GM18526 (cell line): Measurements from ENCODE around the gene FPGS.

Experiments
- POLR2A ChIP-seq: IDR thresholded peaks from 3 replicates; pipeline ENCODE4 v1.6.1; 2011; ENCODE audit not compliant: insufficient read length; ENCODE audit errors: extremely low read depth

Gene FPGS

GRCh38 chr9:127802576-127803443 is at the start of gene FPGS:
Gene FPGS (plus strand): TSS chr9:127802882. CDS start chr9:127802925, 43 bp downstream.
- TF ChIP-seq POLR2A: peak; percentile 92

- no peak for TF ChIP-seq POLR2A
Measured at GRCh38 chr9:127753148-127753547, 49.5 kb upstream of the FPGS start.

GRCh38 chr9:127753622-127754021 is 49.1 kb upstream of the FPGS start:
- TF ChIP-seq POLR2A: no peak

GRCh38 chr9:127754099-127755060 is 48.3 kb upstream of the FPGS start:
- TF ChIP-seq POLR2A: no peak

- no peak for TF ChIP-seq POLR2A
Measured at GRCh38 chr9:127755061-127756060, 47.3 kb upstream of the FPGS start.

GRCh38 chr9:127756233-127756632 is 46.4 kb upstream of the FPGS start:
- TF ChIP-seq POLR2A: no peak

- no peak for TF ChIP-seq POLR2A
Measured at GRCh38 chr9:127758843-127759242, 43.8 kb upstream of the FPGS start.

GRCh38 chr9:127761061-127761460 is 41.6 kb upstream of the FPGS start:
- TF ChIP-seq POLR2A: no peak

GRCh38 chr9:127761491-127761956 is 41.2 kb upstream of the FPGS start:
- no peak for TF ChIP-seq POLR2A

- TF ChIP-seq POLR2A: no peak
Measured at GRCh38 chr9:127762111-127762676, 40.5 kb upstream of the FPGS start.

- TF ChIP-seq POLR2A: no peak
Measured at GRCh38 chr9:127763918-127764384, 38.7 kb upstream of the FPGS start.

GRCh38 chr9:127765418-127765817 is 37.3 kb upstream of the FPGS start:
- TF ChIP-seq POLR2A: no peak

- TF ChIP-seq POLR2A: no peak
Measured at GRCh38 chr9:127767410-127767809, 35.3 kb upstream of the FPGS start.

- no peak for TF ChIP-seq POLR2A
Measured at GRCh38 chr9:127767909-127768331, 34.8 kb upstream of the FPGS start.
